Panc1 (cell line): ENCODE measurements around the gene CYTH4. TPM values are rescaled to one million over a fixed set of nuclear protein-coding genes. Genes with fewer than 3 reads are reported as not detected.

Source experiments
- ATAC-seq: fragments of 200-7000 bp; cut with Tn5 transposase; 2 replicates; pipeline ENCODE4 v1.9.1; 2020; ENCODE audit warnings: mild to moderate bottlenecking, moderate library complexity
- BruUV-seq: library from RNA; stranded (reverse); fragments of 400-500 nt; replicated peaks from 2 replicates; lab custom pipeline; 2021; lab: Mats Ljungman, UMichigan
- CTCF ChIA-PET: fragments of 300-600 bp; sonication (Branson Sonifier 250); formaldehyde crosslinking; loops from one replicate; lab custom pipeline; 2022; ENCODE audit warnings: antibody characterized with exemption; lab: Charles Lee
- POLR2A ChIA-PET: fragments of 300-600 bp; sonication (Branson Sonifier 250); formaldehyde crosslinking; loops from one replicate; lab custom pipeline; 2022; ENCODE audit warnings: antibody characterized with exemption; lab: Charles Lee
- DNase-seq: peaks from one replicate; pipeline ENCODE4 v3.0.0-alpha.2; 2010; ENCODE audit warnings: low read depth, low spot score
- H3K27ac ChIP-seq: 2 replicates; pipeline ENCODE4 v1.5.1; 2011; ENCODE audit warnings: mild to moderate bottlenecking, low read length, inconsistent platforms
- H3K27me3 ChIP-seq: fragments of 200-500 bp; sonication (Bioruptor generic); 2 replicates; pipeline ENCODE4 v1.6.0; 2014; ENCODE audit warnings: low read length, inconsistent platforms; ENCODE audit not compliant: control insufficient read depth, insufficient read depth
- H3K36me3 ChIP-seq: fragments of 200-500 bp; sonication (Bioruptor generic); 2 replicates; pipeline ENCODE4 v1.5.1; 2014; ENCODE audit warnings: inconsistent platforms, mild to moderate bottlenecking, low read length, moderate library complexity; ENCODE audit not compliant: control insufficient read depth, insufficient read depth
- H3K4me1 ChIP-seq: 2 replicates; pipeline ENCODE4 v1.5.1; 2011; ENCODE audit warnings: inconsistent platforms, mild to moderate bottlenecking, low read length, moderate library complexity; ENCODE audit not compliant: control insufficient read depth, insufficient read depth
- H3K4me3 ChIP-seq, 2 experiments: 2 replicates each; pipeline ENCODE4 v1.5.1; 2011 to 2012; ENCODE audit warnings: low read depth in 2 of 2, low read length in 2 of 2, mild to moderate bottlenecking in 2 of 2, inconsistent platforms in 1 of 2, moderate library complexity in 1 of 2
- H3K9me3 ChIP-seq: fragments of 200-500 bp; sonication (Bioruptor generic); 2 replicates; pipeline ENCODE4 v1.5.1; 2014; ENCODE audit warnings: low read depth, mild to moderate bottlenecking, inconsistent platforms, low read length, moderate library complexity; ENCODE audit not compliant: control insufficient read depth, insufficient read depth
- POLR2AphosphoS5 ChIP-seq: IDR thresholded peaks from 2 replicates; pipeline ENCODE4 v1.6.1; 2012; ENCODE audit warnings: mild to moderate bottlenecking, low read depth, low read length, moderate library complexity
- SIN3A ChIP-seq: IDR thresholded peaks from 2 replicates; pipeline ENCODE4 v1.6.1; 2012; ENCODE audit warnings: low read depth, mild to moderate bottlenecking, low read length, moderate library complexity, borderline replicate concordance; ENCODE audit not compliant: insufficient read depth
- TCF7L2 ChIP-seq: IDR thresholded peaks from 2 replicates; pipeline ENCODE4 v1.6.1; 2011; ENCODE audit warnings: mild to moderate bottlenecking, low read depth, low read length, inconsistent platforms
- in situ Hi-C: cut with HindIII; loops from 2 replicates; pipeline ENCODE4 v1.10.0; 2016; ENCODE audit warnings: low sequenced_read_pairs, low pct_unique_long_range_greater_than_20kb
- intact Hi-C: fragments of 100-400 bp; cut with micrococcal nuclease; formaldehyde crosslinking; loops from one replicate; pipeline ENCODE4 v1.10.0; 2022; ENCODE audit not compliant: unreplicated experiment
- total RNA-seq: library from RNA; stranded (reverse); gene quantifications from one replicate; pipeline ENCODE4 v1.2.1, GENCODE V29; 2021; ENCODE audit not compliant: unreplicated experiment
- TF ChIP-seq, protein P1 (sequence below), 2 experiments: IDR thresholded peaks; 2 replicates each; pipeline ENCODE4 v1.6.1; 2011 to 2012; ENCODE audit warnings: low read depth in 2 of 2, control low read depth in 1 of 2, low read length in 1 of 2, mild to moderate bottlenecking in 1 of 2, moderate library complexity in 1 of 2; ENCODE audit not compliant: insufficient read depth in 1 of 2
- TF ChIP-seq, protein P2 (sequence below): fragments of 450-650 bp; IDR thresholded peaks from 2 replicates; pipeline ENCODE4 v1.5.1; 2017; ENCODE audit warnings: mild to moderate bottlenecking

CYTH4 gene
- total RNA-seq, 1 experiment from 2014 or later = 1.3 TPM

DNA sequence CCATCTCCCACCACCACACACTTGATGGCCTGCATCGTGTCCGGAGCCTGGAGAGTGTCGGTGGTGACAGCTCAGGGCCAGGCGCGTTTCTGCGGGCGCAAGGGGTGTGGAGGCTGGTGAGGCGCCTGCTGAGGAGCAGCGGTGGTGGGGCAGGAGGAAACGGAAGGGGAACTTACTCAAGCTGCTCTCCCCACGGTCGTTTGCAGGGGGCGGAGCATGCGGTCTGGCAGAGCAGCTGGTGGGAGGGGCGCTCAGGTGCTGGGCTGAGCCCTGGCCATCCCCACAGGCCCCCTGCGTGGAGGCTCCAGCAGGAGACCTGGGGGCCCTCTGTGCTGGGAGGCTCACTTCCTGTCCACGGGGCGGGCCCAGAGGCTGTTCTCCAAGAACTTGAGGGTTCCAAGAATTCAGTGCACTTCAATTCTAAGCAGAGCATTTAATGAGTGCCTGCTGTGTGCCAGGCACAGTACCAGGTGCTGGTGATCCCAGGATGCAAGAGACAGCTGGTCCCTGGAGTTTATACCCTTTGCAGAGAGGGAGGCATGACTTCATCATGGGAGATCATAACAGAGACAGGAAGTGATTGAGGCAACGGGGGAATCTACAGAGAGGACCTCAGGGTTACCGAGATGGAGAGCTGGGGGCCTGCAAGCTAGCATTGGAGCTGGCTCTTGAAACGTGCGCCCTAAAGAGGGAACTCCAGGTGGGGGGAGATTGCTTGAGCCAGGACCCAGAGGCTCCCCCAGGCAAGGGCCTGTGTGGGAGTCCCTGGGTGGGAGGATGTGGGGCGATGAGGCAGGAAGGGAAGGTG lies 38.0 kb upstream of the CYTH4 start, which contains the start of gene RAC2:
Gene RAC2 (minus strand): TSS at position 156 of the 808 bp plus-strand sequence. CDS start 121 bp downstream, at position 35.
- no peaks in the 10 kb centered on the region for H3K27me3 ChIP-seq
- in situ Hi-C loops (no loop called here), intact Hi-C loops (no loop called here)
- no peaks in the 10 kb centered on the region for H3K9me3 ChIP-seq
- H3K27ac ChIP-seq = no peak within 1 kb of the TSS
- H3K4me3 ChIP-seq = no peak within 1 kb of the TSS; a peak in 1 of 4 replicates
- no peak for DNase-seq
- no TSS peak for BruUV-seq
- no peak for TF ChIP-seq SIN3A
- no peak for TF ChIP-seq POLR2AphosphoS5
- TF ChIP-seq TCF7L2 = no peak
- TF ChIP-seq, protein P1, sequence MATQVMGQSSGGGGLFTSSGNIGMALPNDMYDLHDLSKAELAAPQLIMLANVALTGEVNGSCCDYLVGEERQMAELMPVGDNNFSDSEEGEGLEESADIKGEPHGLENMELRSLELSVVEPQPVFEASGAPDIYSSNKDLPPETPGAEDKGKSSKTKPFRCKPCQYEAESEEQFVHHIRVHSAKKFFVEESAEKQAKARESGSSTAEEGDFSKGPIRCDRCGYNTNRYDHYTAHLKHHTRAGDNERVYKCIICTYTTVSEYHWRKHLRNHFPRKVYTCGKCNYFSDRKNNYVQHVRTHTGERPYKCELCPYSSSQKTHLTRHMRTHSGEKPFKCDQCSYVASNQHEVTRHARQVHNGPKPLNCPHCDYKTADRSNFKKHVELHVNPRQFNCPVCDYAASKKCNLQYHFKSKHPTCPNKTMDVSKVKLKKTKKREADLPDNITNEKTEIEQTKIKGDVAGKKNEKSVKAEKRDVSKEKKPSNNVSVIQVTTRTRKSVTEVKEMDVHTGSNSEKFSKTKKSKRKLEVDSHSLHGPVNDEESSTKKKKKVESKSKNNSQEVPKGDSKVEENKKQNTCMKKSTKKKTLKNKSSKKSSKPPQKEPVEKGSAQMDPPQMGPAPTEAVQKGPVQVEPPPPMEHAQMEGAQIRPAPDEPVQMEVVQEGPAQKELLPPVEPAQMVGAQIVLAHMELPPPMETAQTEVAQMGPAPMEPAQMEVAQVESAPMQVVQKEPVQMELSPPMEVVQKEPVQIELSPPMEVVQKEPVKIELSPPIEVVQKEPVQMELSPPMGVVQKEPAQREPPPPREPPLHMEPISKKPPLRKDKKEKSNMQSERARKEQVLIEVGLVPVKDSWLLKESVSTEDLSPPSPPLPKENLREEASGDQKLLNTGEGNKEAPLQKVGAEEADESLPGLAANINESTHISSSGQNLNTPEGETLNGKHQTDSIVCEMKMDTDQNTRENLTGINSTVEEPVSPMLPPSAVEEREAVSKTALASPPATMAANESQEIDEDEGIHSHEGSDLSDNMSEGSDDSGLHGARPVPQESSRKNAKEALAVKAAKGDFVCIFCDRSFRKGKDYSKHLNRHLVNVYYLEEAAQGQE (IDR thresholded peaks at IDR 0.05; ENCODE audit: insufficient read depth in 1 of 2, low read depth in 2 of 2, low read length in 1 of 2) = no peak
- TF ChIP-seq, protein P2, sequence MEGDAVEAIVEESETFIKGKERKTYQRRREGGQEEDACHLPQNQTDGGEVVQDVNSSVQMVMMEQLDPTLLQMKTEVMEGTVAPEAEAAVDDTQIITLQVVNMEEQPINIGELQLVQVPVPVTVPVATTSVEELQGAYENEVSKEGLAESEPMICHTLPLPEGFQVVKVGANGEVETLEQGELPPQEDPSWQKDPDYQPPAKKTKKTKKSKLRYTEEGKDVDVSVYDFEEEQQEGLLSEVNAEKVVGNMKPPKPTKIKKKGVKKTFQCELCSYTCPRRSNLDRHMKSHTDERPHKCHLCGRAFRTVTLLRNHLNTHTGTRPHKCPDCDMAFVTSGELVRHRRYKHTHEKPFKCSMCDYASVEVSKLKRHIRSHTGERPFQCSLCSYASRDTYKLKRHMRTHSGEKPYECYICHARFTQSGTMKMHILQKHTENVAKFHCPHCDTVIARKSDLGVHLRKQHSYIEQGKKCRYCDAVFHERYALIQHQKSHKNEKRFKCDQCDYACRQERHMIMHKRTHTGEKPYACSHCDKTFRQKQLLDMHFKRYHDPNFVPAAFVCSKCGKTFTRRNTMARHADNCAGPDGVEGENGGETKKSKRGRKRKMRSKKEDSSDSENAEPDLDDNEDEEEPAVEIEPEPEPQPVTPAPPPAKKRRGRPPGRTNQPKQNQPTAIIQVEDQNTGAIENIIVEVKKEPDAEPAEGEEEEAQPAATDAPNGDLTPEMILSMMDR = no peak
- POLR2A ChIA-PET = no interaction called here
- no peak for ATAC-seq
- 0 out of 2 replicates have a peak, but pooled peaks cover 2% of the 10 kb centered on the region for H3K36me3 ChIP-seq
- CTCF ChIA-PET = no interaction called here
- peaks cover 4% of the 10 kb centered on the region; the same call in 1 of the 2 replicates for H3K4me1 ChIP-seq

DNA sequence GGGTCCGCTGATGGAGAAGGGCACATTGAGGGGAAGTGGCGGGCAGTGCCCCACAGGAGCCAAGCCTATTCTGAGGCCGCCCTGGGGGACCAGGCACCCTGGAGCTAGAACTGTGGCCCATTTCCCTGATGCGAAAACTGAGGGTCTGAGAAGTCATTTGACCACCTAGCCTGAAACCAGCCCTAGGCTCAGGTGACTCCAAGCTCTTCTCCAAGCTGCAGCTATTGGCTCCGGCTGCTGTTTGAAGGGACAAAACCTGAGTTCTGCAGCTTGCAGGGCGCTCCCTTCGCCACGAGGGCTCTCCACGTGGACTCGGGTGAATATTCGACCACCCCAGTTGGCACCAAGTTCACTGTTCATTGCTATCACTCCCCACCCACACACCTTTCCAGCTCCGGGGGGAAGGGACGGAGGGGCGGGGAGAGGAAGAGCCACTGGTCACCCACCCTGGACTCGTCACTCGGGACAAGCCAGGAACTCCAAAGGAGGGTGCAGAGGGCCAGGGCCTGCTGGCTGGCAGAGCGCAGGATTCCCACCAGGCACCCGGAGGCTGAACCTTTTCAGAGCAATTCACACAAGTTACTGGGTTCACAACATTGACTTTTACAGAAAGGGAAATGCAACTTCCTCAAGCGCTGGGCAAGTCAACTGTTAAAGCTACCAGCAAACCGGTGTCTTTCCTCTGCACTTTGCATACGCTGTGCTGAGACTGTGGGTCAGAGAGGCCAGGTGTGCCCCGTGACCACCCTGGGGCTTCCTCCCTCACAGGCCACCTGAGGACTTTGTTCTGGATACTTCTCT lies 37.2 kb upstream of the CYTH4 start:
- CTCF ChIA-PET = no interaction called here
- BruUV-seq = no TSS peak

More for the DNA sequence above, 37.2 kb upstream of the CYTH4 start:
- Histone ChIP-seq H3K4me1 (peaks cover 4% of the 10 kb centered on the region; the same call in 1 of the 2 replicates), H3K27me3 (no peaks in the 10 kb centered on the region), H3K36me3 (0 out of 2 replicates have a peak, but pooled peaks cover 2% of the 10 kb centered on the region), H3K9me3 (no peaks in the 10 kb centered on the region), H3K4me3 (no peak overlapping the region), H3K27ac (no peak overlapping the region)
- TF ChIP-seq, protein P1 (IDR thresholded peaks at IDR 0.05; ENCODE audit: insufficient read depth in 1 of 2, low read depth in 2 of 2, low read length in 1 of 2) = no peak
- TF ChIP-seq TCF7L2 = no peak
- TF ChIP-seq, protein P2 = no peak
- no peak for TF ChIP-seq SIN3A
- TF ChIP-seq POLR2AphosphoS5 = no peak
- in situ Hi-C loops (no loop called here), intact Hi-C loops (no loop called here)
- DNase-seq = no peak
- POLR2A ChIA-PET = no interaction called here
- ATAC-seq = no peak
